HepG2 (cell line): ENCODE results near the gene CAMKV. TPM values are rescaled to one million over a fixed set of nuclear protein-coding genes. Genes with fewer than 3 reads are reported as not detected.

Experiments used
- ARID5B ChIP-seq: IDR thresholded peaks from 2 replicates; pipeline ENCODE4 v1.4.0; 2020; ENCODE audit warnings: mild to moderate bottlenecking, missing genetic modification reagents
- BATF2 ChIP-seq: sonication (generic); formaldehyde crosslinking; IDR thresholded peaks from 2 replicates; pipeline ENCODE4 v1.8.0; 2022; ENCODE audit warnings: mild to moderate bottlenecking, missing genetic modification reagents, moderate library complexity
- CBX2 ChIP-seq, 2 experiments: fragments of 200-600 bp in 1 of 2; sonication (generic); formaldehyde crosslinking in 1 of 2; IDR thresholded peaks; 2 replicates each; pipeline versions ENCODE4 v1.7.0 to v1.8.1; 2018 to 2022; ENCODE audit warnings: low read depth in 2 of 2, low read length in 1 of 2, mild to moderate bottlenecking in 1 of 2, missing genetic modification reagents in 1 of 2
- HNF4A ChIP-seq: sonication (generic); formaldehyde crosslinking; IDR thresholded peaks from 2 replicates; pipeline ENCODE4 v1.4.0; 2020; ENCODE audit warnings: missing genetic modification reagents
- PHB2 ChIP-seq: fragments of 450-650 bp; IDR thresholded peaks from 2 replicates; pipeline ENCODE4 v1.6.1; 2018; ENCODE audit not compliant: partially characterized antibody
- POLR2A ChIP-seq, 2 experiments: IDR thresholded peaks; 2 replicates each; pipeline ENCODE4 v1.6.1; 2011; ENCODE audit warnings: low read depth in 2 of 2, low read length in 2 of 2, mild to moderate bottlenecking in 1 of 2, moderate library complexity in 1 of 2; ENCODE audit not compliant: insufficient read depth in 1 of 2
- POLR2AphosphoS2 ChIP-seq: IDR thresholded peaks from 2 replicates; pipeline ENCODE4 v1.6.1; 2011; ENCODE audit warnings: low read depth, low read length, improper control_type of control experiment
- RCOR2 ChIP-seq: IDR thresholded peaks from 2 replicates; pipeline ENCODE4 v1.6.1; 2016; ENCODE audit warnings: missing biosample characterization, missing genetic modification reagents
- RERE ChIP-seq: IDR thresholded peaks from 2 replicates; pipeline ENCODE4 v1.6.1; 2016; ENCODE audit warnings: low read depth, missing genetic modification reagents, missing compliant biosample characterization
- SAP130 ChIP-seq: IDR thresholded peaks from 2 replicates; pipeline ENCODE4 v1.6.1; 2016; ENCODE audit warnings: low read depth
- STAG1 ChIP-seq: sonication (generic); formaldehyde crosslinking; IDR thresholded peaks from 2 replicates; pipeline ENCODE4 v1.4.0; 2020; ENCODE audit warnings: missing genetic modification reagents
- TEF ChIP-seq: sonication (generic); formaldehyde crosslinking; IDR thresholded peaks from 2 replicates; pipeline ENCODE4 v1.5.0; 2020; ENCODE audit warnings: missing genetic modification reagents
- XRCC5 ChIP-seq: fragments of 200-400 bp; formaldehyde crosslinking; optimal IDR thresholded peaks from 2 replicates; pipeline ENCODE3; 2017; ENCODE audit warnings: mild to moderate bottlenecking, low read length
- ZNF232 ChIP-seq: sonication (generic); formaldehyde crosslinking; IDR thresholded peaks from 2 replicates; pipeline ENCODE4 v1.4.0; 2020; ENCODE audit warnings: missing genetic modification reagents, borderline replicate concordance
- ZNF329 ChIP-seq: sonication (generic); formaldehyde crosslinking; IDR thresholded peaks from 2 replicates; pipeline ENCODE4 v1.9.0; 2021; ENCODE audit warnings: low read depth, mild to moderate bottlenecking, missing genetic modification reagents
- ZNF350 ChIP-seq: sonication (generic); formaldehyde crosslinking; IDR thresholded peaks from 2 replicates; pipeline ENCODE4 v1.4.0; 2020; ENCODE audit warnings: mild to moderate bottlenecking, low read depth, missing genetic modification reagents, borderline replicate concordance
- ZNF670 ChIP-seq: sonication (generic); formaldehyde crosslinking; IDR thresholded peaks from 2 replicates; pipeline ENCODE4 v1.8.0; 2022; ENCODE audit warnings: mild to moderate bottlenecking, missing genetic modification reagents, borderline replicate concordance
- ZNF740 ChIP-seq: sonication (generic); formaldehyde crosslinking; IDR thresholded peaks from 2 replicates; pipeline ENCODE4 v1.4.0; 2020; ENCODE audit warnings: missing genetic modification reagents
- ZNF746 ChIP-seq: sonication (generic); formaldehyde crosslinking; IDR thresholded peaks from 2 replicates; pipeline ENCODE4 v1.8.0; 2022; ENCODE audit warnings: mild to moderate bottlenecking, missing genetic modification reagents
- ZSCAN12 ChIP-seq: sonication (generic); formaldehyde crosslinking; IDR thresholded peaks from 2 replicates; pipeline ENCODE4 v1.9.0; 2021; ENCODE audit warnings: mild to moderate bottlenecking, missing genetic modification reagents
- polyA plus RNA-seq, 8 experiments: library from polyadenylated mRNA; depleted of rRNA in 3 of 8; stranded (reverse) in 7 of 8; unstranded in 1 of 8; fragments of >200 nt; fragmentation: Illumina TruSeq in 4 of 8; extraction: Trizol in 4 of 8; gene quantifications; 2 replicates each; pipeline versions ENCODE4 v1.2.1 to v1.2.3, GENCODE V29; 2011 to 2016; ENCODE audit warnings: low read depth in 4 of 8, missing spikeins in 1 of 8, mixed read lengths in 1 of 8; ENCODE audit not compliant: insufficient read depth in 1 of 8
- total RNA-seq, 5 experiments: library from RNA; depleted of rRNA; stranded (reverse); fragments of >200 nt; fragmentation: Illumina TruSeq; extraction: Trizol; gene quantifications; 2 replicates each; pipeline ENCODE4 v1.2.3, GENCODE V29; 2016; ENCODE audit warnings: low read depth in 1 of 5

Gene CAMKV
- total and polyA plus RNA-seq, 2 of the 13 experiments (the other 11 are each of a cell fraction or from before 2014, with no cell fraction given), result 0.13 to 0.15 TPM

- TF ChIP-seq ARID5B (0 out of 2 replicates have a peak, but pooled peaks have one; percentile 12), POLR2AphosphoS2 (no peak), ZNF350 (no peak), ZNF670 (no peak), SAP130 (CRISPR knock-in tag) (peak; percentile 26), POLR2A (IDR thresholded peaks at IDR 0.05; ENCODE audit: insufficient read depth in 1 of 2, low read depth in 2 of 2, low read length in 2 of 2) (no peak), STAG1 (peak; percentile 85), ZSCAN12 (no peak), ZNF740 (CRISPR knock-in tag) (0 out of 2 replicates have a peak, but pooled peaks have one; percentile 49), ZNF746 (CRISPR knock-in tag) (no peak), HNF4A (CRISPR knock-in tag) (no peak), ZNF329 (CRISPR knock-in tag) (no peak), BATF2 (no peak), RERE (CRISPR knock-in tag) (no peak), CBX2 (IDR thresholded peaks at IDR 0.05; ENCODE audit: low read depth, low read length) (no peak), CBX2 (CRISPR knock-in tag; IDR thresholded peaks at IDR 0.05; ENCODE audit: low read depth) (no peak), ZNF232 (CRISPR knock-in tag) (no peak), PHB2 (no peak), TEF (no peak), RCOR2 (CRISPR knock-in tag) (no peak), XRCC5 (peak; percentile 36)
Measured at GRCh38 chr3:49906073-49906743, 36.5 kb upstream of the CAMKV start (continued).
